ENCODE measurements around the gene STK32B. TPM values are rescaled to one million over a fixed set of nuclear protein-coding genes. Genes with fewer than 3 reads are reported as not detected.

The STK32B gene
- total and polyA plus RNA-seq, 9 of the 15 experiments (the other 6 are each of a cell fraction or from before 2014, with no cell fraction given) = 0.03 to 0.20 (median 0.07) TPM; not detected in 2

- no peak for TF ChIP-seq CHD7 (IDR thresholded peaks at IDR 0.05; ENCODE audit: low read depth, low read length)
- TF ChIP-seq CGGBP1 (CRISPR knock-in tag; IDR thresholded peaks at IDR 0.05) = no peak
- TF ChIP-seq CAMTA2 (CRISPR knock-in tag; conservative IDR thresholded peaks at IDR 0.05) = no peak
- TF ChIP-seq SRSF3 (IDR thresholded peaks at IDR 0.05; ENCODE audit: insufficient read depth, low read length) = no peak
- no peak for TF ChIP-seq RBM17 (IDR thresholded peaks at IDR 0.05; ENCODE audit: borderline replicate concordance, low read depth, low read length)
- TF ChIP-seq SAFB (IDR thresholded peaks at IDR 0.05; ENCODE audit: borderline replicate concordance, low read depth, low read length) = no peak
- no peak for TF ChIP-seq RREB1 (CRISPR knock-in tag; IDR thresholded peaks at IDR 0.05)
- TF ChIP-seq ZNF785 (CRISPR knock-in tag; IDR thresholded peaks at IDR 0.05) = no peak
- TF ChIP-seq E2F3 (CRISPR knock-in tag; IDR thresholded peaks at IDR 0.05) = no peak
Measured at GRCh38 chr4:5037553-5038551, 13.4 kb upstream of the STK32B start (continued).
